Hematopoietic multipotent progenitor cell treated with erythropoietin and hydrocortisone succinate and interleukin-3 and kit ligand, for 6 days (in vitro differentiated cells): ENCODE results near the gene EPHB2.
A peak's percentile ranks its signal among the peaks of the same experiment; 100 is the strongest.

Experiments used
- DNase-seq: peaks from one replicate; pipeline ENCODE4 v3.0.0-alpha.2; 2015

EPHB2 gene

GRCh38 chr1:22752339-22752738, 41.7 kb downstream of the EPHB2 start:
- no peak for DNase-seq

GRCh38 chr1:22753481-22753971, 42.9 kb downstream of the EPHB2 start:
- DNase-seq, result no peak

- DNase-seq, result no peak
These were observed 43.6 kb downstream of the EPHB2 start for GRCh38 chr1:22754106-22754768.

- no peak for DNase-seq
These were observed 44.2 kb downstream of the EPHB2 start for GRCh38 chr1:22754824-22755223.

- DNase-seq, result no peak
These were observed 45.0 kb downstream of the EPHB2 start for GRCh38 chr1:22755641-22756040.

- DNase-seq, result no peak
These were observed 45.6 kb downstream of the EPHB2 start for GRCh38 chr1:22756125-22756735.

- DNase-seq, result no peak
These were observed 49.8 kb downstream of the EPHB2 start for GRCh38 chr1:22760455-22760854.

GRCh38 chr1:22761101-22761500, 50.5 kb downstream of the EPHB2 start:
- DNase-seq, result no peak

- no peak for DNase-seq
These were observed 51.2 kb downstream of the EPHB2 start for GRCh38 chr1:22761821-22762220.

- no peak for DNase-seq
These were observed 53.0 kb downstream of the EPHB2 start for GRCh38 chr1:22763487-22764200.

GRCh38 chr1:22767852-22768251, 57.2 kb downstream of the EPHB2 start:
- DNase-seq, result no peak

GRCh38 chr1:22769932-22770331, 59.3 kb downstream of the EPHB2 start:
- no peak for DNase-seq

GRCh38 chr1:22772014-22772413, 61.4 kb downstream of the EPHB2 start:
- no peak for DNase-seq

GRCh38 chr1:22773981-22774832, 63.6 kb downstream of the EPHB2 start:
- DNase-seq, result no peak

- DNase-seq, result no peak
These were observed 64.2 kb downstream of the EPHB2 start for GRCh38 chr1:22774833-22775182.

GRCh38 chr1:22775478-22775877, 64.8 kb downstream of the EPHB2 start:
- DNase-seq, result no peak

GRCh38 chr1:22776035-22776613, 65.5 kb downstream of the EPHB2 start:
- peak; percentile 6 for DNase-seq

GRCh38 chr1:22777388-22778057, 66.9 kb downstream of the EPHB2 start:
- DNase-seq, result no peak

GRCh38 chr1:22778408-22778807, 67.8 kb downstream of the EPHB2 start:
- no peak for DNase-seq

- no peak for DNase-seq
These were observed 68.4 kb downstream of the EPHB2 start for GRCh38 chr1:22778862-22779520.

GRCh38 chr1:22780696-22781095, 70.1 kb downstream of the EPHB2 start:
- DNase-seq, result peak; percentile 29

- DNase-seq, result no peak
These were observed 70.8 kb downstream of the EPHB2 start for GRCh38 chr1:22781483-22781882.
